ENCODE results near the gene BCAR3.
"Not testable (repeated sequence)": the region's sequence is repeated elsewhere in the genome, so short reads cannot be mapped to it uniquely, and the experiment has no call there.

The BCAR3 gene

DNA sequence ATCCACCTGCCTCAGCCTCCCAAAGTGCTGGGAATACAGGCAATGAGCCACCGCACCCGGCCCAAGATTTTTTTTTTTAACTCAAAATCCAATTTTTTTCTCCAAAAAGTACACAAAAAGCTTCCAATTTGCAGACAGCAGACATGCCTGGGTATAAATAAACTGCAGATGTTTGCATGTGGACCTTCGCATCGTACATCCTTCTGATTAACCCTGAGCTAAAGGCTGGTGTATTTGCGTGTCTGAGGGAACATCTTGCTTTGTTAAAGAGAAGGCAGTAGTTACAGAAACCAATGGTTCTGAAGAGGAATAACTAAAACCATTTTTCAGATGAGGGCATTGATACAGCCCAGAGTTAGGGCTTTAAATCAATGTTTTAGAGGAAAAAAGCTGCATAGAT, 12.7 kb downstream of the BCAR3 start:
- DNase-seq (ENCODE audit: low read depth), result no peak

DNA sequence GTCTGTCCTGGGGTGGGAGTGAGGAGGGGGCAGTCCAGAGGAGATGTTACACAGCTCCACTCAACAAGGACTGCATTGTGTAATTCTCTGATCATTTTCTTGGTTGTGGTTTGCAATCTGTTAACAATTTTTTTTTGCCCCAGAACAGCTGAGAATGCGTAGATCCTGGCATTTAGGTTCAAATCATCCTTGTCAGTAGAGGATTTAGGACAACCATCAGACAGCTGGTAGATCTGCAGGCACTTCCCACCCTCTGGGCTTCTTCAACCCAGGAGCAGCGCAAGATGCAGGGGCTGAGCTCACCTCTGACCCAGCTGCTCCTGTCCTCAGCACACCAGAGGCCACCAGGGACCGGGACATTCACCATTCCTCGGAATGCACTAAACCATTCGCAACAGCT, 13.5 kb downstream of the BCAR3 start:
- no peak for DNase-seq (ENCODE audit: low read depth)

DNA sequence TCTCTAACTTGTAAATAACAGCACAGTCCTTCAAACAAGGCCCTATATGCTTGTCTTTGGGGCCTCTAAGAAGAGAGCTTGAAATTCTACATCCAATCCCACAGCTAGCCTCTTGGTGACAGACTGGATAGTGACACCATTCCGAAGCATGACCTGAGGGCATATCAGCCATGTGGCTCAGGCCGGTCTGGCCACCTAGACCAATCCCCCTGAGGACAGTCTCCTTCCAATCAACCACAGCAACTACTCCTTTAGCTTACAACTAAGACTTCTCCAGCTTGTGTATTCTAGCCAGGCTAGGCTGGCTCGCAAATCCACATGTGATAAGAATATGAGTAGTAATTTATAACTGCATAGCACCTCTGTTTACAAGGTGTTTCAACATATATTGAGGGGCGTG, 14.0 kb downstream of the BCAR3 start:
- DNase-seq (ENCODE audit: low read depth), result no peak

GRCh38 chr1:93666613-93667384, 14.8 kb downstream of the BCAR3 start:
- no peak for DNase-seq (ENCODE audit: low read depth)

DNA sequence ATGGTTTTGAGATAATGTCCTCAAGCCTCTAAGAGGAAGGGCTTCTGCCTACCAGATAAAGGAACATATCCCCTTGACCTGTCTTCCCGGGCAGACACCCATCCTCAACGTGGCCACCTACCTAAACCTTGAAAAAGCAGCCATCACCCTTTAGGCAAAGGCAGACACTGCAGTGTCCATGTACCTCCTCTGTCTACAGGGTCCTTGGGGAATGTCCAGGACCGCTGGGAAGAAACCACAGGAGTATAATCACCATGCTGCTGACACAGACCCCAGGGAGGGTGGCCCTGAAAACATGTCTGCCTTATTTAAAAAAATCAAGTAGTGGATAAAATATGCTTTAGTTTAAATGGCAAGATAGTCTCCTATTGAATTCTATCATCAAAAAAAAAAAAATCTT, 16.6 kb downstream of the BCAR3 start:
- no peak for DNase-seq (ENCODE audit: low read depth)

DNA sequence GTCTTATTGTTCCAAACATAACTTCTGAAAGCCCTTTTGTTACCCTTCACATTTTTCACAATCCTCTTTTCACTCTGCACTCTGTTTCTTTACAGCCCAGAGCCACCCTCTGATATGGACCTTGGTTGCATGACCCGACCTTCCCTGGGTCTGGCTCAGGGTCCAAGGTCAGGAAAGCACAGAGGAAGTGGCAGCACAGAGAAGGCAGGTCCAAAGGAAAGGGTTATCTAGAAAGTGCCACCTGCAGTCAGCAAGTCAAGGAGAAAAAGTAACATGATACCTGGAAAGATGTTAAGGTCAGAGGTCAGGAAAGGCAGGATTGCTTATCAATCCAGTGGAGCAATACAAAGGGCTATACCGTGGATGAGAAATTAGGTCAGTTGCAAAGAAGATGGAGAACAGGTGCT, 18.4 kb downstream of the BCAR3 start:
- no peak for DNase-seq (ENCODE audit: low read depth)

GRCh38 chr1:93662481-93663207, 19.0 kb downstream of the BCAR3 start:
- DNase-seq (ENCODE audit: low read depth), result no peak

DNA sequence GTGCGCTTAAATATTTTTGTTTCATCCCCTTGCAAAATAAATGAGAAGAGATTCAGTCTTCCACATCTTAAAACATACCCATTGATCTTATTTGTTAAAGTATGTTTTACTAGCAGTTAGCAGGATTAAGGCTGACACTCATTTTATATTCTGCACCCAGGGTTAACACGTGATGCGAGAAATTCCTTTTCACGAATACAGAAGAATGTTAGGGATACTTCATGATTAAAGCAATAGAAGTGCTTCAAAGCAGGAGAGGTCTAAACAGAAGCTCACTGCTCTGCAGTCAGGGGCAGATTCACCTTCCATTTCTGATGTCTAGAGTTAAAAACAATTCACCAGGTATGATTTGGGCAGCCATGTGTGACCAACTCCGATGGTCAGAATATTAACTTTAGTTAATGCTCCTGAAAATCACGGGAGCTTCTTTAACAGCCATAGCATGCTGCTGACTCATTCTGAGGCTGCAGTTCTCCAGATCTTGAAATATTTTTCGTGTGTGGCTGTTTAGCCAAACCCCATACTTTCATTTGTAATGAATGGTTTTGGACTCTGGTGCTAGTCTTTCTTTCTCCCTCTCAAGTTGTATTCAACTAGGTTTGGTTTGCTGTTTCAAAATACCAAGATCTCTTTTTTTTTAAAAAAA, 19.7 kb downstream of the BCAR3 start:
- no peak for DNase-seq (ENCODE audit: low read depth)

- not testable (repeated sequence) for DNase-seq (ENCODE audit: low read depth)
These were observed 20.3 kb downstream of the BCAR3 start for GRCh38 chr1:93661341-93661740.

DNA sequence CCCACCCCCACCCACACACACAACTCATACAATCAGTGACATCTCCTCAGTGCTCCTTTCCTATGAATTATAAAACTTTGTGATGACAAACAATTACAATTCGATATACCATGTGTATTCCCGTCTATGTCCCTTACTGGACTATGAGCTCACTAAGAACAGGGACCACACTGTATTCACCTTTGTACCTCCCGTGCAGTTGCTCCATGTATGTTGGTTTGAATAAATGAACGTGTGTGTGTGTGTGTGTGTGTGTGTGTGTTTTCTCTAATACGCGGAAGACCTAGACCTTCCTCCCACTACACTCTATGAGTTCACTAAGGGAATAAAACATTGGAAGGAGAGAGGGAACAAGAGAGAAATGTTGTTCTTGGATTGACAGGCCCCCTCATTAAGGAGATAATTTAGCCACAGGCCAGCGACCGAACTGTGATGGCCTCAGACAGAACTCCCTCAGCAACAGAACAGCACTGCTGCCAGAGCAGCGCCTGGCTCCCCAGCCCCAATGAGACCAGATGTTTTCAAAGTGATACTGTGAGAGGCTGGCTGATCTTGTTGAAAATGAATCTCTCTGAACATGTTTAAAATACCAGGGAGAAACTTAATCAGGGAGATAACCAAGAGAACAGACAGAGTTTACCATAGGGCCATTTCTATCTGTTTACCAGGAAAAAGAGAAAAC, 21.7 kb downstream of the BCAR3 start:
- DNase-seq (ENCODE audit: low read depth), result no peak

DNA sequence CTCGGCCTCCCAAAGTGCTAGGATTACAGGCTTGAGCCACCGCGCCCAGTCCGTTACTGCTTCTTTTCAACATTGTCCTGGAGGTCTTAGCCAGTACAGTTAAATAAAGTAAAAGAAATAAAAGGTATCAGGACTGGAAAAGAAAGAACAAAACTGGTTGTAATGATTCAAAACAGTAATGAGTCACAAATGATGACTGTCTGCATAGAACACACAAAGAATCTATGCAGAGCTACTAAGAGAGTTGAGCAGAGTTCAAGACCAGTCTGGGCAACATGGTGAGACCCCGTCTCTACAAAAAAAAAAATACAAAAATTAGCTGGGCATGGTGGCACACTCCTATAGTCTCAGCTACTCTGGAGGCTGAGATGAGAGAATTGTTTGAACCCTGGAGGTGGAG, 23.4 kb downstream of the BCAR3 start:
- no peak for DNase-seq (ENCODE audit: low read depth)

GRCh38 chr1:93656491-93656890, 25.1 kb downstream of the BCAR3 start:
- no peak for DNase-seq (ENCODE audit: low read depth)

DNA sequence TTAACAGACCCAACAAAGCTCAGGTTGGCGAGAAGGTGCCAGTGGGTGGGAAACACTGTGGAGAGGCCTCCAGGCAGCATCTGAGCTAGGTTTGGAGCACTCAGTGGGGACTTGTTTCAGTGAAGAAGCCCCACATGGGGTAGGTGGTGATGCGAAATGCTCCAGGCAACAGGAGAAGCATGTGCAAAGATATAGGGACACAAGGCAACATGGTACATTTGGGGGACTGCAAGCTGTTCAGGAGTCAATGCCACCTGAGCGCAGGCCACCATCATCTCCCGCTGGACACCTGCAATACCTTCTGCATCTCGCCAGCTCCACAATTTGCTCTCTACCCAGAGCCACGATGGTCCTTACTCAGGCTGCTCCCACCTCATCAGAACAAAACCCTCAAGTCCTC, 28.0 kb downstream of the BCAR3 start:
- no peak for DNase-seq (ENCODE audit: low read depth)

DNA sequence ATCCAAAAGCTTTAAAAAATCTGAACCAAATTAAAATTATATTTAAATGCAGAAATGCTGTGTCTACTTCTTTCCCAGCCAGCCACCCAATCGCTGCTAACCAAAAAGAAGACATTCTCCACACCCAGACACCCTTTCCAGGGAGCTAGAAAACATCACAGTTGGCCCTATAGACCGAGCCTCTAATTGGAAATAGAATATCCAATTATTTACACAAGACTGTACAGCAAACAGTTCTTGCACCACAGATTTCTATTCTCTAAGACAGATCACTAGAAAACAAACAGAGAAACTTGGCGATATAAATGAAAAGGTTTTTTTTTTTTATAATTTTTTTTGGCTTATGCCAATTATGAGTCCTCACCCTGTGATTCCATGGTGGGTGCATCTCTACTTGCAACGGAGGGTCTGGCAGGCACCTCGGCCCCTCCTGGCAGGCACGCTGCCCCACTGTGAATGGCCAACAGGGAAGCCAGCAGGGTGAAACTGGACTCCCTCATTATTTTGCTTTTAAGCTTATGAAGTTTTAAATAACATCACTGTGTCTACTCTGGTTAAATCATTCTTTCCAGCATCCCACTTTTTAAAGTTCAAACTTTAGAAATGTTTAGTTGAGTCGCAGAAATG, 29.2 kb downstream of the BCAR3 start:
- no peak for DNase-seq (ENCODE audit: low read depth)

GRCh38 chr1:93651695-93652094, 29.9 kb downstream of the BCAR3 start:
- no peak for DNase-seq (ENCODE audit: low read depth)

GRCh38 chr1:93650159-93650558, 31.5 kb downstream of the BCAR3 start:
- DNase-seq (ENCODE audit: low read depth), result not testable (repeated sequence)

DNA sequence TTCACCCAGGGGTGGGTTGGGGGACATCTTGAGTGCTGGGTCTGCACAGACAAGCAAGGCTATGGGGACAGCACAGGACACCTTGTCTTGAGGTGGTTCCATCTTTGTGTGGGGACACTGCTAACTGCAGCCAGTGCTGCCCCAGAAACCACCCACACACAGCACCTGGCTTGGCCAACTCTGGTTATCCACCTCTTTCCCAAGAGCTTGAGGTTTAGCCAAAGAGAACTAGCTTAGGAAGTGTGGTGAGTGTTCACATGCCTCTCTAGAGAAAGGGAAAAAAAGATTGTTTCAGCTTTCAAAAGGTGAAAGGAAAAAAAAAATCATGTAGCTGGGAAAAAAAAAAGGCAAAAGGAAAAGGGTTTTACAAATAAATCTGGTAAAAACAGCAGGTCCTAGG, 32.4 kb downstream of the BCAR3 start:
- DNase-seq (ENCODE audit: low read depth), result no peak

GRCh38 chr1:93648656-93649055, 33.0 kb downstream of the BCAR3 start:
- no peak for DNase-seq (ENCODE audit: low read depth)

- no peak for DNase-seq (ENCODE audit: low read depth)
These were observed 40.1 kb downstream of the BCAR3 start for GRCh38 chr1:93641527-93641926.

GRCh38 chr1:93640656-93641440, 40.8 kb downstream of the BCAR3 start:
- no peak for DNase-seq (ENCODE audit: low read depth)

DNA sequence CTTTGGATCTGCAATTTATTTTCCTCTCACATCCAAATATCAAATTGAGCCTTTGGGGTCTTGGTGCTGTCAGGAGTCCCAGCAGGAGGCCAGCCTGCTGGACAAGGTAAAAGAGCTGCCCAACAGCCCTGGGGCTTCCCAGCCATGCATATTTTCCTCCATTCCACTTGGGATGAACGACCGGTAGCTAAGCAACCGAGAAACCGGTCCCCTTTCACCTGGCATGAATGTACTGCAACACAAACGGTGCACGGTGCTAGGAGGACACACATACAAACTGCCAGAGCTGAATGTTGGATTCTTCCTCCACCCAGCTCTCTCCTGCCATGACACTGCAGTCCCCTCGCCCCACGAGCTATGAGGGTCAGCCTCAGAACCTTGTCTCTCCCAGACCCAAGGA, 42.7 kb downstream of the BCAR3 start:
- DNase-seq (ENCODE audit: low read depth), result no peak

Measured in T follicular helper cell (primary cell).